Measurements from ENCODE around the gene PRKN.
A peak's percentile ranks its signal among the peaks of the same experiment; 100 is the strongest.

The PRKN gene

GRCh38 chr6:162727322-162728182, at the start of gene PRKN, which contains the start of gene PACRG:
Gene PRKN (minus strand): TSS chr6:162727766.
Gene PACRG (plus strand): TSS chr6:162727974.
- Histone ChIP-seq H3K4me1 (peaks cover 0 to 9% (median 4%) of the 10 kb centered on the region in 4 donors), H3K9me3 (peaks cover 0 to 4% (median 0%) of the 10 kb centered on the region in 3 donors), H3K4me3 (peak within 1 kb of the TSS; percentile 85 to 99), H3K27ac (peak within 1 kb of the TSS; percentile 85 to 92), H3K36me3 (no peaks in the 10 kb centered on the region), H3K27me3 (no peaks in the 10 kb centered on the region)
- TF ChIP-seq CTCF (IDR thresholded peaks at IDR 0.05): no peak
- intact Hi-C loops (cut with DNase I; ENCODE audit: low total_unique reads): no loop called here
- DNase-seq: peak; percentile 98 to 99

DNA sequence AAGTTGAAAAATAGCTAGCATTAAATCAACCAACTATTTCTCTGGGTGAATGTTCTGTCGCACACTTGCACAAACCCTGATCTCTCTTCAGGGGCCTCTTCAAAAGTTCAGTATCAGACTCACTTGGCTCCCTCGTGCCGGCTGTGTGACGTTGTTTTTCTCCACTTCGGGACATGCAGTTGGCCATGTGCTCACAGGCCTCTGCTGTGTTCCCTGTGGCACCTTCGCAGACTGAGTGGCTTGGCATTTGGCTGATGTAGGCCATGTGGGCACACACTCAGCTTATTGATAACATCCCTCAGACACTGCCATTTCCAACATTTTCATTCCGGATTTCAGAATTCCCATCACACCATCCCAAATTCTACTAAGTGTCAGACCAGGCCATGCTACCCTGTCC, 49.5 kb upstream of the PRKN start:
- no peaks in the 10 kb centered on the region for H3K36me3 ChIP-seq
- no peaks in the 10 kb centered on the region for H3K27me3 ChIP-seq
- no peak for DNase-seq
- no peaks in the 10 kb centered on the region for H3K4me1 ChIP-seq
- no peak overlapping the region for H3K4me3 ChIP-seq
- TF ChIP-seq CTCF (IDR thresholded peaks at IDR 0.05): no peak
- H3K9me3 ChIP-seq: peaks cover 0 to 5% (median 0%) of the 10 kb centered on the region in 3 donors
- H3K27ac ChIP-seq: no peak overlapping the region
- intact Hi-C loops (cut with DNase I; ENCODE audit: low total_unique reads): no loop called here

DNA sequence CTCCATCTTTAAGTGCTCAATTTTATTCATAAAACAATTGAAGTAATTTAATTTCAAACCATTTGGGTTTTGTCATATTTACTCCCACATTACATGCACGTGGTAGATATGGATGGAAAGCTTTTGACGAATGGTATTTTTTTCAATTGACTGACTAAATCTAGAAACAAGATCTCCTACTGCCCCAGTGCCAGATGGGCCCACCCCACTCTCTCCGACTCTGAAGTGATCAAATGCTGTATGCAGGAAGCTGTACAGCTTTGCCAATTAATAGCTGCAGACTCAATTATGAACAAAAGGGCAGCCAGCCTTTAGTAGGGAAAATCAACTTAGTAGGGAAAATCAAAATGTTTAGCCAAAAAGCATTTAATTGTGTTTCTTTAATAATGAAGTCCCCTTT, 46.4 kb upstream of the PRKN start:
- H3K4me3 ChIP-seq: no peak overlapping the region
- TF ChIP-seq CTCF (IDR thresholded peaks at IDR 0.05): no peak
- H3K27me3 ChIP-seq: no peaks in the 10 kb centered on the region
- no peaks in the 10 kb centered on the region for H3K4me1 ChIP-seq
- intact Hi-C loops (cut with DNase I; ENCODE audit: low total_unique reads): no loop called here
- H3K36me3 ChIP-seq: no peaks in the 10 kb centered on the region
- DNase-seq: no peak
- no peak overlapping the region for H3K27ac ChIP-seq
- H3K9me3 ChIP-seq: no peaks in the 10 kb centered on the region

DNA sequence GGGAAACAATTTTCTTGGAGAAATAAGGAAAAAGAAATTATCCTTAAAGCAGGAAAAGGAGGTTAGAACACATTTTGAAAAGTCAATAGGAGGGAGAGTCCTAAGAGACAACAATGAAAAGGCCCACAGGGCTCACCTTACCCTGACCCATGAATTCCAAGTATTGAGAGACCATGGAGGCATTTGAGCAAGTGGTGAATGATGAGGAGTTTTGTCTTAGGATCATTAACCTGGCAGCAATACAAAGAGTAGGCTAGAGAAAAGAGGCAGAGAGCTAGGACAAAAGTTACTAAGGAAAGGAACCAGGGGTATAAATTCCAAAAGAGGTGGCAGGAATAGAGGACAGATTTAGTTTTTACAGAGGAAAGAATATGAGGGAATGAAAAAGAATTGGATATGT, 44.9 kb upstream of the PRKN start:
- no peak overlapping the region for H3K4me3 ChIP-seq
- no peak for TF ChIP-seq CTCF (IDR thresholded peaks at IDR 0.05)
- H3K4me1 ChIP-seq: no peaks in the 10 kb centered on the region
- H3K27me3 ChIP-seq: no peaks in the 10 kb centered on the region
- DNase-seq: no peak
- H3K36me3 ChIP-seq: no peaks in the 10 kb centered on the region
- H3K27ac ChIP-seq: no peak overlapping the region
- intact Hi-C loops (cut with DNase I; ENCODE audit: low total_unique reads): no loop called here
- H3K9me3 ChIP-seq: no peaks in the 10 kb centered on the region

GRCh38 chr6:162770955-162771354, 43.4 kb upstream of the PRKN start:
- H3K9me3 ChIP-seq: no peaks in the 10 kb centered on the region
- no peak overlapping the region for H3K4me3 ChIP-seq
- no peak for DNase-seq
- no peaks in the 10 kb centered on the region for H3K27me3 ChIP-seq
- H3K4me1 ChIP-seq: no peaks in the 10 kb centered on the region
- TF ChIP-seq CTCF (IDR thresholded peaks at IDR 0.05): no peak
- H3K36me3 ChIP-seq: no peaks in the 10 kb centered on the region
- H3K27ac ChIP-seq: no peak overlapping the region
- intact Hi-C loops (cut with DNase I; ENCODE audit: low total_unique reads): no loop called here

Measured in tibial artery (tissue), 4 donors.